Measurements from ENCODE around the gene PLPP3.

DNA sequence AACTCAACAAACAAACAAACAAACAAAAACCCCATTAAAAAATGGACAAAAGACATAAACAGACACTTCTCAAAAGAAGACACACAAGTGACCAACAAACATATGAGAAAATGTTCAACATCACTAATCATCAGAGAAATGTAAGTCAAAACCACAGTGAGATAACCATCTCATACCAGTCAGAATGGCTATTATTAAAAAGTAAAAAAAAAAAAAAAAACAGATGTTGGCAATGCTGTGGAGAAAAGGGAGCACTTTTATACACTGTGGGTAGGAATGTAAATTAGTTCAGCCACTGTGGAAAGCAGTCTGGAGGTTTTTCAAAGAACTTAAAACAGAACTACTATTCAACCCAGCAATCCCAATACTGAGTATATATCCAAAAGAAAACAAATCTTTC is 94.7 kb downstream of the PLPP3 start:
- TF ChIP-seq, protein P1, sequence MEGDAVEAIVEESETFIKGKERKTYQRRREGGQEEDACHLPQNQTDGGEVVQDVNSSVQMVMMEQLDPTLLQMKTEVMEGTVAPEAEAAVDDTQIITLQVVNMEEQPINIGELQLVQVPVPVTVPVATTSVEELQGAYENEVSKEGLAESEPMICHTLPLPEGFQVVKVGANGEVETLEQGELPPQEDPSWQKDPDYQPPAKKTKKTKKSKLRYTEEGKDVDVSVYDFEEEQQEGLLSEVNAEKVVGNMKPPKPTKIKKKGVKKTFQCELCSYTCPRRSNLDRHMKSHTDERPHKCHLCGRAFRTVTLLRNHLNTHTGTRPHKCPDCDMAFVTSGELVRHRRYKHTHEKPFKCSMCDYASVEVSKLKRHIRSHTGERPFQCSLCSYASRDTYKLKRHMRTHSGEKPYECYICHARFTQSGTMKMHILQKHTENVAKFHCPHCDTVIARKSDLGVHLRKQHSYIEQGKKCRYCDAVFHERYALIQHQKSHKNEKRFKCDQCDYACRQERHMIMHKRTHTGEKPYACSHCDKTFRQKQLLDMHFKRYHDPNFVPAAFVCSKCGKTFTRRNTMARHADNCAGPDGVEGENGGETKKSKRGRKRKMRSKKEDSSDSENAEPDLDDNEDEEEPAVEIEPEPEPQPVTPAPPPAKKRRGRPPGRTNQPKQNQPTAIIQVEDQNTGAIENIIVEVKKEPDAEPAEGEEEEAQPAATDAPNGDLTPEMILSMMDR (IDR thresholded peaks at IDR 0.05): no peak
- TF ChIP-seq POLR2A (IDR thresholded peaks at IDR 0.05): no peak

All from lower leg skin (tissue), 3 donors.